ENCODE measurements around the gene INPPL1.

INPPL1 gene

DNA sequence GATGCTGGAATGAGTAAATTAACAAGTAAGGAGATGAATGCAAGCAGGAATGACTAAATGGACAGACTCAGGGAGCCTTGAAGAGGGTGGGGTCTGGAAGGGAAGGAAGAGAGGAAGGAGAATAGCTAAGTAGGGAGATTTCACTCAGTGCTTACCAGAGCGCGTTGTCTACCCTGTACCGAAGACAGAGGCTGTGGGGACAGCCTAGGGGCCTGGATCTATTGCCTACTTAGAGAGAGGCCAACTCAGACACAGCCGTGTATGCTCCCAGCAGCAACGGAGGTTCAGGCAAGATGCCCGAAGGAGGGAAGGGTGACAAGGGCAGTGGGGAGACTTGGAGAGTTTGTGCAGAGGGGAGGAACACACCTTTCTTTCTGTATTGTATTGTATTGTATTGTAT lies 7.9 kb upstream of the INPPL1 start, which contains the start of gene FOLR2:
Gene FOLR2, plus strand, starts transcription at position 157 of the 400 bp plus-strand sequence. CDS start 1,791 bp downstream, outside the sequence.
- no peak for DNase-seq (ENCODE audit: low spot score)

DNA sequence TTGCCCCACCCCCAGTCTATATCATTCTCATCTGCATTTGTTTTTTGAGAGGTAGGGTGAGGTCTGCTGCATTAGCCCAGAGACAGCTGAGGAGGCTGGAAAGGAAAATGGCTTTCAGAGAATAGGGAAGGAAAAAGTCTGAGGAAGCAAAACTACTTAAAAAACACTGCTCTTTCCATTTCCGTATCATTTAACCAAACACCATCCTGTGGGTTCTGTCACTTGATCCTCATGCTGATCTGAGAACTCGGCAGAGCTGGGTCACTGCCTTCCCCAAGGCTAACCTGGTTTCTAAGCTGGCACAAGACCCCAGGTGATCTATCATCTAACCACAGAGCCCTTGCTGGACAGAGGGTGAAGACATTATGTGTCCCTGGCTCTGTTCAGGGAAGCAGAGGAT lies 6.7 kb upstream of the INPPL1 start:
- no peak for DNase-seq (ENCODE audit: low spot score)

DNA sequence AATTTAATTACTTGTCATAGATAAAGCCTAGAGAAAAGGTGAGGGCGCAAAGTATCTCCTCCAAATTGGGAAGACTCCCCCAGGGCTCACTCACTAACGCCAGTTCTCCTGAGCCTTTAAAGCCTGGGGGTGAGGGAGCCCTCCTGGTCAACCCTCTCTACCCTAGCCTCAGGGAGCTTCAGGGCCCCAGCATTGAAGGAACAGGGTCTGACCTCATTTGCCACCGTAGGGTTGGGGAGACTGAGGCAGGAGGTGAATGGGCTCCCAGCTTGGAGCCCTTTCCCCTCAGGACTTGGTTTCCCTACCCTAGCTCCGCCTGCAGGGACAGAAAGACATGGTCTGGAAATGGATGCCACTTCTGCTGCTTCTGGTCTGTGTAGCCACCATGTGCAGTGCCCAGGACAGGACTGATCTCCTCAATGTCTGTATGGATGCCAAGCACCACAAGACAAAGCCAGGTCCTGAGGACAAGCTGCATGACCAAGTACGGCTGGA lies 6.3 kb upstream of the INPPL1 start:
- DNase-seq (ENCODE audit: low spot score) = no peak

DNA sequence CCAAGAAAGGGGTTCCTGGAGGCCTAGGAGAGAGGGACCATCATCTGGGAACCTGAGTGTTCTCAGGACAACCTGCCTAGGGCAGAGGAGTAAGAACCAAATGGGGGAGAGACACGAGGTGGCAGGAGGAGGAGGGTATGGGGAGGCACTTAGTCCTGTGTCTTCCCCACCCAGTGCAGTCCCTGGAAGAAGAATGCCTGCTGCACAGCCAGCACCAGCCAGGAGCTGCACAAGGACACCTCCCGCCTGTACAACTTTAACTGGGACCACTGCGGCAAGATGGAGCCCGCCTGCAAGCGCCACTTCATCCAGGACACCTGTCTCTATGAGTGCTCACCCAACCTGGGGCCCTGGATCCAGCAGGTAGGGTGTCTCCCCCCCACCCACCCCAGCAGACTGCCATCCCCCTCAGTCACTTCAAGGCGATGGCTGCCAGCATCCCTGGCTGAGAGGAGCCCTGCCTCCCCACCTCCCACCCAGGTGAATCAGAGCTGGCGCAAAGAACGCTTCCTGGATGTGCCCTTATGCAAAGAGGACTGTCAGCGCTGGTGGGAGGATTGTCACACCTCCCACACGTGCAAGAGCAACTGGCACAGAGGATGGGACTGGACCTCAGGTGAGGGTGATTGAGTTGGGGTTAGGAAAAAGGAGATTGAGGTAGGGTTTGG lies 3.7 kb upstream of the INPPL1 start:
- no peak for DNase-seq (ENCODE audit: low spot score)

DNA sequence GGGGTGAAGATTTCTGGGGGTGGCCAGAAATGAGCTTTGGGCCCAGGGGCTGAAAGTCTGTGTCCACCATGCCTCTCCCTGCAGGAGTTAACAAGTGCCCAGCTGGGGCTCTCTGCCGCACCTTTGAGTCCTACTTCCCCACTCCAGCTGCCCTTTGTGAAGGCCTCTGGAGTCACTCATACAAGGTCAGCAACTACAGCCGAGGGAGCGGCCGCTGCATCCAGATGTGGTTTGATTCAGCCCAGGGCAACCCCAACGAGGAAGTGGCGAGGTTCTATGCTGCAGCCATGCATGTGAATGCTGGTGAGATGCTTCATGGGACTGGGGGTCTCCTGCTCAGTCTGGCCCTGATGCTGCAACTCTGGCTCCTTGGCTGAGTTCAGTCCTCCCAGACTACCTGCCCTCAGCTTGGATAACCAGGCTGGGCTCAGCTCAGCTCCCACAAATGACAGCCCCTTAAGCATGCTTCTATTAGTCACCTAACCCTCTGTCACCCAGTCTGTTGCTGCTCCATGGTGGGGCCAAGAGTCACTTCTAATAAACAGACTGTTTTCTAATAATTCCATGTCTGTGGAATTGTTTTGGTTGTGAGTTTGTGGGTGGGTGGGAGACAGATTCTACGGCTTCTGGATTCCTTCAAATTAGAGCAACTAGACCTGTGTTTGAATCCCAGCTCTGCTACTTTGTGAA lies 3.0 kb upstream of the INPPL1 start:
- DNase-seq (ENCODE audit: low spot score) = no peak

DNA sequence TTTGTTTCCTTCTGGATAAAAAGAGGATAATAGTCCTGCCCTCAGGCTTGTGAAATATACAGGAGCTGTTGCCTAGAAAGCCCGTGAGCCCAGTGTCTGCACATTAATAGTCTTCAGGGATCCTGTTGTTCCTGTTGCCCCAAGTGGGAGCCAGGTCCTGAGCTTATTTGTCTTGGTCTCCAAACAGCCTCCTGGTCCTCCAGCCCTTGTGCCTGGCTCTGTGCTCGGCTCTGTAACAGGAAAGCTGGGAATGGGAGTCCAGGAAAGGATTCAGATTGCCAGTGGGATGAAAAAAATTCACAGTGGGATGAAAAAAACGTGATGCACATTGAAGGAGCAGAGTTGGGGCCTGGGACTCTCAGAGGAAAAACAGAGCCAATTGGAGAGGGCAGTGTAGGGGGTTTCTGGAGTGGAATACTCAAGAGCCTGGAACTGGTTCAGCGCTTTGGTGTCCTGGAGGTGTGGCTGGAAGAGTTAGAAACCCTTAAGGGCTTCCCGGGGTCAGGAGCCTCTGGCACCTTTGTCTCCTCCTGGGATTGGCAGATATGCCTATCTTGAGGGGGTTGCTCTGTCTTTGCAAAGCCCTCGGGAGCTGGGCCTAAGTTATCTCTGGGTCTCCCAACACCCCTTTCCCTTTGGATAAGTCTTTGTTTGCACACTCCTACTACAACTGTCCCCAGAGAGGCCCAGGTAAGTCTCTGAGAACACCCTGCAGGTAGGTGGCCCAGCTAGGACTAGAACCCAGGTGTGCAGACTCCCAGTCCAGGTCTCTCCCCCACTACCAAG lies 2.3 kb upstream of the INPPL1 start:
- no peak for DNase-seq (ENCODE audit: low spot score)

DNA sequence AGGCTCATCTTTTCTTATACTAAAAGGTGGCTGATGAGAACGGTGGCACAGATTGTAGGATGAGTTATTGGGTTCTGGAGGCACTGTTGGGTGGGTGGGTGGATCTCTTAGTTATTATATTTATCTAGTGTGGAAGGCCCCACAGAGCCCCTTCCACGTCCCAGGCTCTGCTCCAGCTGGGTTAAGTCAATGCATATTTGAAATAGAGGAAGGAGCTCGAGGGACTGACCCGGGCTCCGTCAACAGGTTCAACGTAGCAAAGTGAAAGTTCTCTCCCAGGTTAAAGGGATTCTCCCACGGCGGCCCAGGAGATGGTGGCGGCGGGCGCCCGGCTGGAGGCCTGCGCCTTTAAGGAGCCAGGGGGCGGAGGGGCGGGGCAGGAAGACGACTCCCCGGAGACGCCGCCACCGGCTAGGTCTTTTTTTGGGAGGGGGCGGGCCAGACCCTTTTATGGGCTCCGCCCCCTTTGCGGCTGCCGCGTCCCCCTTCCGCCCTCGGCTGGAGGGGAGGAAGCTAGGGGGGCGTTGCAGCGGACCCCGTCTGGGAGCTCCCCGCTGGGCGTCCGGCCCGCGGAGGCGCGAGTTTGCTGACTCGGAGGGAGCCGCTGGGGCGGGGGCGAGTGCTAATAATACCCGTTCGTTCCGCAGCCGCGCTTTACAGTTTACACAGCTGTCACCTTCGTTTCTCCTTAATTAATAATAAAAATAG lies 1.5 kb upstream of the INPPL1 start:
- DNase-seq (ENCODE audit: low spot score) = peak; percentile 77

DNA sequence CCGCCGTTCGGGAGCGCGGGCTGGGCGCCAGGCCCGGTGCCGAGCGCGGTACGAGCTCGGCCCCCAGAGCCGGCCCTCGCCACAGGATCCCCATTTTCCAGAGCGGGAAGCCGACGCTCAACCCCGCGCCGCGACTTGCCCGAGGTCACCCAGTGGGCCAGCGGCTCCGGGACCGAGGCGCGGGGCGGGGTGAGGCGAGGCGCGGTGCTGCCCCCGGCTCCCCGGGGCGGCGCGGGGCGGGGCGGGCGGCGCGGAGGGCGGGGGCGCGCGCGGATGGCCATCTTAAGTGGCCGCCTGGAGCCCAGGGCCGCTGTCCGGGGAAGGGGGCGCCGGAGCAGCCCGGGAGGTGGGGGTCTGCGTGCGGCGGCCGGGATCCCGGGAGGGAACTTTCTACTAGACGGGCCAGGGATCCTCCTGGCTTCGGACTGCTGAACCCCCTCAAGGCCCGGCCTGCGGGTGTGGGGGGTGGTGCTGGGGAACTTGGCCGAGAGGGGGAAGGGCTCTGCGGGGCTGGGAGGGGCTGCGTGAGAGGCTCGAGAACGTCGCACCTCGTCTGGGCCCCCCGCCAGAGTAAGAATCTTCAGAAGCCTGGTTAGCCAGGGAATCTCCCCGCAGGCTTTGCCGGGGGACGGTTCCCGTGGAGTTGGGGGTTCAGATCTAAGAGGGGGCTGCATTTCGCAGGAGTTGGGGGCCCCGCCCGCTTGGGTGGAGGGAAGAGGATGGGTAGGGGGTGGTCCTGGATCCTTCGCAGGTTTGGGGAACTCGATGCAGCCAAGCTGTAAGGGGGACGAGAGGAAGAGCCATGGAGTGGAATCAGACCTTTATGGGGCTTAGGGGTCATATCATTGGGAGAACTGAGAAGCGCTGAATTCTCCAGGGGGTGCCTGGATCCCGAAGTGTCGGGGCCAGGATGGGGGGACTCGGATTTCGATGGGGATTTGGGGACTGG lies 678 bp upstream of the INPPL1 start:
- DNase-seq (ENCODE audit: low spot score) = peak; percentile 72

DNA sequence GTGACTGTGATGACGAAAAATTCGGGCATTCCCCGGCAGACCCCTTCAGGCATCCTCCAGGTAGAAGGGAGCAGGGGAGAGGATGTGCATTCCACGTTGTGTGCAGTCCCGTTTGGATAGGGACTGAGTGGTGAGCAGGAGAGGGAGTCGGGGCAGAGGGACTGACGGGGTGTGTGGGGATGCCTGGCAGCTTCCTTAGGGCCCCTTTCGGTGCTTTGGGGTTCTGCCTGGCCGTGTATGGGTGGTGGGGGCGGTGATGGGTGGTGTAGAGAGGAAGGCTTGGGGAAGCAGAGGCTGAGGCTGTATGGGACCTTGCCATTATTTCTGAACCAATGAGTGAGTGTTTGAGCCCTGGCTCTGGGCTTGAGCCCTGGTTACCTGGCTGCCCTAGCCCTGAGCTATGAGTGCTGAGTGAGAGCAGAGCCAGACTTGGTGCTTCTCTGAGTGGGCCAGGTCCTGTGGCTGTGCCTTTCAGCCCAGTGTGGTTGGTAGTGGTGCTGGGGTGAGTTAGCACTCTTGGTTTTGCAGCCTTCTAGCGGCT lies 914 bp downstream of the INPPL1 start:
- DNase-seq (ENCODE audit: low spot score) = no peak

DNA sequence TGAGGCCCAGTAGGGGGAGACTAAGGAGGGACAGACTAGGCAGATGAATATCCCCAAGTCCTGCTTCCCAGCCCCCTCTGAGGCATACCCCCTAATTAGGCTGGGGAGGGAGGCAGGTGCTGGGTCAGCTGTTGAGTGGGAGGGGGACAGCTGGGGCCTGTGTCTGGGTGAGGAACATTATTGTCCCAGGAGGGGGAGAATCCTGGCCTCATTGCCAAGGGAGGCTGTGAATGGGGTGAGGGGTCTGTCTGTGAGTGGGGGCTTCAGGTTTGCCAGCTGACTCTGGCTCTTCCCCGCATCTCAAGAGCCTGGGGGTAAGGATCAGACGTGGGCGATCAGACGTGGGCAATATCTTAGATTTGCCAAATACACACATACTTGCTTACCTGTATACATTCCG lies 2.1 kb downstream of the INPPL1 start:
- no peak for DNase-seq (ENCODE audit: low spot score)

DNA sequence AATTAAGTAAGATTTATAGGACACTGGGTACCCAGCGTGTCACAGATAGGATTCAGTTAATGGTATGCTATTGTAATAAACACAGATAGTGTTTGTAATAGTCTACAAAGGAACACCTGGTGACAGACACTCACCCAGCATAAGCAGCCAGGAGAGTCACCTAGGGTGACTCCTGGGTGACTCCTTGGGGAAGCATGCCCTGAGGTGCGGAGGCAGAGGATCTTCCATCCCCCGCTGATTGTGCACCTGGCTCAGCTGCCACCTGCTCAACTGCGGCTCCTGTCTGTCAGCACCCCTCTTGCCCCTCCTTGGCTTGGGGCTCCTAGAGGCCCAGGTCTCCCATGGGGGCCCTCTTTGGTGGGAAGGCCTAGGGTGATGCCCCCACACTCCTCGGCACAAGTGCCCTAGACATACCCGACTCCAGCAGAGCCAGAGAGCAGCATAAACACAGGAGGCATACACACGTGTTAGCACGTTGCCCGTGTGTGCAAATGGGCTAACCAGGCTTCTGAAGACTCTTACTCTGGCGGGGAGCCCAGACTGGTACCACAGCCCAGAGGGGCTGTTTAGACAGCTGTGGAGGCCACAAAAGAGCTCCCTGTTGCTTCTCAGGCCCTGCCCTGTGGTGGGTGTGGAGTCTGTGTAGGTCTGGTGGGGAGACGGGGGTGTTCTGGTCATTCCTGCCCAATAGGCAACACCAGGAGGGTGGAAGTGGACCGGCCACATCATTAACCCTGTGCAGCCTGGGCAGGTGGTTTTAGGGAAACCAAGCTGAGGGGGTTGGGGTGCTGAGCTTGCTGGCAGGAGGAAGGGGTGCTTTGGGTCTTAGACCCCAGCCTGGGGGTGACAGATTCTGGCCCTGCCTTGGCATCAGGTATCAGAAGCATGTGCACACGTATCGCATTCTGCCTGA lies 3.0 kb downstream of the INPPL1 start:
- no peak for DNase-seq (ENCODE audit: low spot score)

DNA sequence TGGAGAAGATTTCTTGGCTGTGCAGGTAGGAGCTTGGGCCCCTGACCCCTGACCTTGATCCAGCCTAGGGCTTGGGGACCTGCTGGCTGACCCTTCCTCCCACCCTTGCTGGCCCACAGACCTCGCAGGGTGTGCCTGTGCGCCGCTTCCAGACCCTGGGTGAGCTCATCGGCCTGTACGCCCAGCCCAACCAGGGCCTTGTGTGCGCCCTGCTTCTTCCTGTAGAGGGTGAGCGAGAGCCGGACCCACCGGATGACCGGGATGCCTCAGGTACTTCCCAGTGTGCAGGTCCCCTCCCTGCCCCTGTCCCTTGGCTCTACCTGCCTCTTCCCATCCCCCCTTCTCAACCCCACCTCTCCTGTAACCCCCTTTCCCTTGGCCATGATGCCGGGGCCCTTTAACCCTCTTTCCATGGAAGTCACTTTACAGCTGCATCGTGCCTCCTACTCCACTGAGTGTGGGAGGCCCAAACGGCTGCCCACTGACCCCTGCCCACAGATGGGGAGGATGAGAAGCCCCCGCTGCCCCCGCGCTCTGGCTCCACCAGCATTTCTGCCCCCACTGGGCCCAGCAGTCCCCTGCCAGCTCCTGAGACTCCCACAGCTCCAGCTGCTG lies 3.8 kb downstream of the INPPL1 start:
- DNase-seq (ENCODE audit: low spot score) = no peak

DNA sequence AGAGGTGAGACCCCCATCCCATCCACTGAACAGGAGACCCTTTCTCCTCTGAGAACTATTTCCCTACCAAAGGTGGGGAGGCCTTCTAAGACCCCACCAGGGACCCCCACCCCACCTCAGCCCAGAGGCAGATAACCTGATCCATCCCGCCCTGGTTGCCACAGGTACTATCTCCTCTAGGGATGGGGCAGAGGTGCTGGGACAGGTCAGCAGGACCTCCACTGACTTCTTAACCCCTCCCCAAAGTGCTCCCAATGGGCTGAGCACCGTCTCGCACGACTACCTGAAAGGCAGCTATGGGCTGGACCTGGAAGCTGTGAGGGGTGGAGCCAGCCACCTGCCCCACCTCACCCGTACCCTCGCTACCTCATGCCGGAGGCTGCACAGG lies 4.3 kb downstream of the INPPL1 start:
- DNase-seq (ENCODE audit: low spot score) = no peak

DNA sequence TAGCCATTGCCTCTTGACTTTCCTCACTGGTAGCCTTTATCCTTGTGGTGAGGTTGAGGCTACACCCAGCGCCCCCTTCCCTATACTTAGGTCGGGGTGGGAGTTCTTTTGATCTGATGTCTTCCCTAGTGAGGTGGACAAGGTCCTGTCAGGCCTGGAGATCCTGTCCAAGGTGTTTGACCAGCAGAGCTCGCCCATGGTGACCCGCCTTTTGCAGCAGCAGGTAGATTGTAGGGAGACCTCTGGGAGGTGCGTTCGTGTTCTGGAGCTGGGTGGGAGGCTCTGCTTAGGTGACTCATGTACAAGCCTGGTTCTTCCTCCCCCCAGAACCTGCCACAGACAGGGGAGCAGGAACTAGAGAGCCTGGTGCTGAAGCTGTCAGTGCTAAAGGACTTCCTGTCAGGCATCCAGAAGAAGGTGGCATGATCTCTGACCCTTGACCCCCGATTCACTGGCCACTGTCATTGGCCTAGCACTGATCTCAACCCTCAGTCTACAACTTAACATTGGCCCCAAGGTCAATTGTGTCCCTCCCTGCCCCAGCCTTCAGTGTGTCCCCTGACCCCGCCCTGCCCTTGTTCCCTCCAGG lies 4.9 kb downstream of the INPPL1 start:
- DNase-seq (ENCODE audit: low spot score) = no peak

DNA sequence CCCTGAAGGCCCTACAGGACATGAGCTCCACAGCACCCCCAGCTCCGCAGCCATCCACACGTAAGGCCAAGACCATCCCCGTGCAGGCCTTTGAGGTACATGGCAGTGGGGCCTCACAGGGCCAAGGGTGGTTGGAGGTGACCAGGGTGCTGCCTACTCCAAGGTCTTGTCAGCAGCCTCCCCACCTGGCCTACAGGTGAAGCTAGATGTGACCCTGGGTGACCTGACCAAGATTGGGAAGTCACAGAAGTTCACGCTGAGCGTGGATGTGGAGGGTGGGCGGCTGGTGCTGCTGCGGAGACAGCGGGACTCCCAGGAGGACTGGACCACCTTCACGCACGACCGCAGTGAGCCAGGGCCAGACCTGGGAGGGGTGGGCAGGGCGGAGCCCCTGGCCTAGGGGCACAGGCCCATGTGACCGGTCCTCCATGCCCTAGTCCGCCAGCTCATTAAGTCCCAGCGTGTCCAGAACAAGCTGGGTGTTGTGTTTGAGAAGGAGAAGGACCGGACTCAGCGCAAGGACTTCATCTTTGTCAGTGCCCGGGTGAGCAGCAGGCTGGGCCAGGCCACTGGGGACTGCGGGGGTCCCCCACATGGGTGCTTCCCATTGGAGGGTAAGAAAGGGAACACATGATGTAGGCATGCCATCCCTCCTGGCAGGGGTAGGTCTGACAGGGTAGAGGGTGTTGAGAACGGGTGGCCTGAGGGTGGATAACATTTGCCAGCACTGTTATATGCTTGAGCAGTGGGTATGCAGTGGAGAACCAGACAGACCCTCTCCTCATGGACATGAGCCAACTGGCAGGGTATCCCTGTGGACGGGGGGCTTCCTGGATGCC lies 5.6 kb downstream of the INPPL1 start:
- no peak for DNase-seq (ENCODE audit: low spot score)

DNA sequence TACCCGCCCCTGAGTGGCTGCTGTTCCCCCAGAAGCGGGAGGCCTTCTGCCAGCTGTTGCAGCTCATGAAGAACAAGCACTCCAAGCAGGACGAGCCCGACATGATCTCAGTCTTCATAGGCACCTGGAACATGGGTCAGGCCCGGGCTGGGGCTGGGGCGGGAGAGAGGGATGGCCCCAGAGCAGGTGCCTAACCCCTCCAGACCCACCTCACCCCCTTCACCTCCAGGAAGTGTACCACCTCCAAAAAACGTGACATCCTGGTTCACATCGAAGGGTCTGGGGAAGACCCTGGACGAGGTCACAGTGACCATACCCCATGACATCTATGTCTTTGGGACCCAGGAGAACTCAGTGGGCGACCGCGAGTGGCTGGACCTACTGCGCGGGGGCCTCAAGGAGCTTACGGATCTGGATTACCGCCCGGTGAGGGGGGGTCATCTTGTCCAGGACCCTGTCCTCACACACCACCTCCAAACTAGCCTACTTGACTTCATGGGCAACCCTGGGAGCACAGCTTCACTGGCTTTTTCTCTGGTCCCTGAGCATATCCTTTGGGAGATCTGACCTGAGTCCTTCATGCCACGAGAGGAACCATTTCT lies 6.3 kb downstream of the INPPL1 start:
- DNase-seq (ENCODE audit: low spot score) = no peak

Measured in hepatic stellate cell (primary cell).